SH-SY5Y (cell line): ENCODE data around the gene DOCK3.

Experiments
- GATA2 ChIP-seq: IDR thresholded peaks from 2 replicates; pipeline ENCODE4 v1.6.1; 2011; ENCODE audit warnings: mild to moderate bottlenecking, low read depth, low read length
- GATA3 ChIP-seq: IDR thresholded peaks from 2 replicates; pipeline ENCODE4 v1.6.1; 2011; ENCODE audit warnings: low read depth, mild to moderate bottlenecking, low read length, moderate library complexity

The DOCK3 gene

DNA sequence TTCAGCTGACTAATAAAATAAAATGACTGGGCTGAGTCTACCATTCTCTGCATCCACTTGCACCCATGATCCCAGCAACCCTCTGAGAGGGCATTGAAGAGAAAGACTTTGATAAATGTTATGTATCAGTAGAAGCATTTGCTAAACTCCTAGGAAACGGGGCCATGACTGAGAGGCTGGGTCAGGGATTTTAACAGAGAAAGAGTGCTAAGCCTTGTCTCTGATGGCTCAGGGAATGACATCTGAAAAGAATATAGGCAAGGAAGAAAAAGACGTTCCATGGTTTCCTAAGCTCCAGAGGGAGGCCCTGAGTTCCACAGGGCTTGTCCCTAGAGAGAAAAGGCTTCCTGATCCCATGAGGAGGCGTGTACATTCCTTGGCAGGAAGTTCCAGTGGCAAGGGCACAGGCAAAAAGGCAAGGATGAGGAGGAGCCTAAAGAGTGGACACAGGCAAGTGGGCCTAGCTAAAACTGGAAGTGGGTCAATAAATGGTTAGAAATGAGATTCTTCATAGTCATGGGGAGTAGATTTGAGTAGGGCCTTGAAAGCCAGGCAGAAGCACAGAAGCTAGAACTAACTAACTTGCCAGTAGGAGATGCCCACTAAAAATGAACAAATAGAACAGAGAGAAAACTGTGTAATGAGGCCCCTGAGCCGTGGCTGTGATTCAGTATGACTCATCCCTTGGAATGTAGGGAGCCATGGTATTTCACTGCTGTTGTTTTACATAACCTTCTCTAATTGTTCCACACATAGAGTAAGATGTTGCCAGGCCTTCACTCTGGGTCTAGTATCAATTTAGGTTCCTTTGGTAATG is 665.5 kb downstream of the DOCK3 start:
- no peak for TF ChIP-seq GATA3
- TF ChIP-seq GATA2: no peak

- TF ChIP-seq GATA2: no peak
Observed at GRCh38 chr3:51340989-51341636, 666.4 kb downstream of the DOCK3 start.

GRCh38 chr3:51343918-51344687 is 669.4 kb downstream of the DOCK3 start:
- TF ChIP-seq GATA3 (no peak), GATA2 (no peak)

DNA sequence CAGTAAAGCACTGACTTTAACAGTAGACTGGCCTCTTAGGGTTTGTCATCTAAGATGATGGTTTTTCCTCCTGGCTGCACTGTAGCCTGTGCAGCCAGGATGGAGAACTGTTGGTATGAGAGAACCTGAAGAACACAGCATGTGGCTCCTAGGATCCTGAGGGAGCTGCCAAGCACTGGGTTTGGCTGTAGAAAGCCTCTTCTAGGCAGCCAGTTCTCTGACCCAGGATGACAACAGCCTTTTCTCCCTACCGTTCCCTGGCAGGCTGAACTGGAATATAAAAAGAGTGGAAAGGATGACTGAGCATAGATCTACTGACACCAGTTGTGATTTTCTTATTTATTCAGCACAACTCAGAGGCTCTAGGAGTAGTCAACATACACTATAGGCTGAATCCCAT is 676.0 kb downstream of the DOCK3 start:
- TF ChIP-seq GATA2: no peak
- no peak for TF ChIP-seq GATA3

- TF ChIP-seq GATA2 (0 out of 2 replicates have a peak, but pooled peaks have one; percentile 3), GATA3 (no peak)
Observed at GRCh38 chr3:51353131-51353530, 678.4 kb downstream of the DOCK3 start.

GRCh38 chr3:51353691-51354090 is 679.0 kb downstream of the DOCK3 start:
- no peak for TF ChIP-seq GATA2
- no peak for TF ChIP-seq GATA3

GRCh38 chr3:51354172-51354571 is 679.4 kb downstream of the DOCK3 start:
- TF ChIP-seq GATA2 (no peak), GATA3 (no peak)

GRCh38 chr3:51354731-51355615 is 680.2 kb downstream of the DOCK3 start:
- no peak for TF ChIP-seq GATA3
- no peak for TF ChIP-seq GATA2

GRCh38 chr3:51355891-51356578 is 681.3 kb downstream of the DOCK3 start:
- no peak for TF ChIP-seq GATA2
- no peak for TF ChIP-seq GATA3

DNA sequence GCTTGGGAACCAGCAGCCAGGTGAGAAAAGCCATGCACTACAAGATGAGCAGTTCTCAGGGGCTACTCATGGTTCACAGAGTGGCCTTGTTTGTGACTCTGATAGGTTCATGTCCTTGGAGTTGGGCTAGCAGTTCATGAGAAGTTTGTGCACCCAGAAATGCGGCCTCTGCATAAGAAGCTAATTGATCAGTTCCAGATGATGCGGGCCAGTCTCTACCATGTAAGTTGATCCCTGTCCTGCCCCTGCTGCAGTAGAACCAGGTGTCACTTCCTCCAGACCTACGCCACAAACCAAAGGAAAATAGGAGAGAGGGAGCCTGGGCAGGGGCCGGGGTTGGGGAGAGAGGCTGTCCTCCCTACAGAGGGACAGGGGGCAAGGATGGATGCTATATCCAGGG is 683.1 kb downstream of the DOCK3 start:
- TF ChIP-seq GATA3 (no peak), GATA2 (no peak)

- TF ChIP-seq GATA3: no peak
- TF ChIP-seq GATA2: no peak
Observed at GRCh38 chr3:51358981-51359380, 684.3 kb downstream of the DOCK3 start.

- no peak for TF ChIP-seq GATA3
- no peak for TF ChIP-seq GATA2
Observed at GRCh38 chr3:51360806-51361205, 686.1 kb downstream of the DOCK3 start.

DNA sequence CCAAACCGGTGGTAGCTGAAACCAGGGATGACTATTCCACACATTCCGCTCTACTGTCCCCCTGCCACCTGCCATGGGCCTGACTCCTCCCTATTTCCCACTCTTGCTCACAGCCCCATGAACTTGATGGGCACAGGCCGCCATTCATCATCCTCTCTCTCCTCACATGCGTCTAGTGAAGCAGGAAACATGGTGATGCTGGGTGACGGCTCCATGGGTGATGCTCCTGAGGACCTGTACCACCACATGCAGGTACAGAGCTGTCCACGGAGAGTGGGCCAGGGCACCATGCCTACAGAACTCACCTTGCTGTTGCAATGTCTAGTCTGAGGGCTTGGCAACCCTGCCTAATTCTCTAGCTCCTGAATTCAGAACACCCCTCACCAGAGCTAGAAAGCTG is 687.0 kb downstream of the DOCK3 start:
- TF ChIP-seq GATA3 (no peak), GATA2 (no peak)

DNA sequence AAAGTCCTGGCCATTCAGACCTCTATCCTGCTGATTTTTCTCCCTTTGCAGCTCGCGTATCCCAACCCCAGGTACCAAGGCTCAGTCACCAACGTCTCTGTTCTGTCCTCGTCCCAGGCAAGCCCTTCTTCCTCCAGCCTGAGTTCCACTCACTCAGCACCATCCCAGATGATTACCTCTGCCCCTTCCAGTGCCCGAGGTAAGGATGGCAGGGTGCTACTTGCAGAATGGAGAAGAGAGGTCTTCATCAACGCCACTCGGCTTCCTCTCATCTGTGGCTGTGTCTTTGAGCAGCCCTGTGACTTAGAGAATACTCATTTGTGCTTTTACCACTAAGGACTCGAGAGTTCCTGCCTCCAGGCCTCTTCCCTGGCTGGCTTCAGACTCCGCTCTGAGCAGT is 687.7 kb downstream of the DOCK3 start:
- TF ChIP-seq GATA2: no peak
